Endothelial cell of umbilical vein (primary cell): Measurements from ENCODE around the gene GRM7. TPM values are rescaled to one million over a fixed set of nuclear protein-coding genes. Genes with fewer than 3 reads are reported as not detected.

Experiments used
- BruUV-seq: library from RNA; stranded (reverse); fragments of 400-500 nt; replicated peaks from 2 replicates; lab custom pipeline; 2021; lab: Mats Ljungman, UMichigan
- CTCF ChIA-PET: fragments of 300-600, 350-600 bp; sonication (Branson Sonifier 250); formaldehyde crosslinking; loops from one replicate; lab custom pipeline; 2021; ENCODE audit warnings: antibody characterized with exemption, inconsistent platforms; lab: Charles Lee
- POLR2A ChIA-PET: fragments of 300-600, 350-600 bp; sonication (Branson Sonifier 250); formaldehyde crosslinking; loops from one replicate; lab custom pipeline; 2021; ENCODE audit warnings: antibody characterized with exemption, inconsistent platforms; lab: Charles Lee
- DNase-seq: peaks from one replicate; pipeline ENCODE4 v3.0.0-alpha.2; 2011; ENCODE audit warnings: low read depth, low spot score
- FAIRE-seq: peaks from 2 replicates; lab custom pipeline; 2011; peaks lifted over from hg19 to GRCh38; lab: Jason Lieb, UNC
- H2AFZ ChIP-seq: 2 replicates; pipeline ENCODE4 v1.6.0; 2012; ENCODE audit warnings: low read depth, low read length, control low read depth, inconsistent platforms
- H3K27ac ChIP-seq: 2 replicates; pipeline ENCODE4 v1.5.1; 2011; ENCODE audit warnings: low read depth, mild to moderate bottlenecking, control low read depth, low read length, moderate library complexity; ENCODE audit not compliant: insufficient read depth
- H3K27me3 ChIP-seq, 2 experiments: 2 replicates each; pipeline versions ENCODE4 v1.6.0 to v1.6.1; 2011; ENCODE audit warnings: low read length in 2 of 2, mixed read lengths in 1 of 2; ENCODE audit not compliant: control insufficient read depth in 2 of 2, insufficient read depth in 2 of 2
- H3K36me3 ChIP-seq, 2 experiments: 2 replicates in 1 of 2; 3 replicates in 1 of 2; pipeline ENCODE4 v1.5.1; 2011; ENCODE audit warnings: low read length in 2 of 2, mild to moderate bottlenecking in 1 of 2, moderate library complexity in 1 of 2; ENCODE audit not compliant: control insufficient read depth in 2 of 2, insufficient read depth in 2 of 2; ENCODE audit errors: extremely low read depth in 1 of 2
- H3K4me1 ChIP-seq: 3 replicates; pipeline ENCODE4 v1.5.1; 2011; ENCODE audit warnings: mild to moderate bottlenecking, low read length; ENCODE audit not compliant: control insufficient read depth, insufficient read depth; ENCODE audit errors: extremely low read depth
- H3K4me2 ChIP-seq: 2 replicates; pipeline ENCODE4 v1.6.1; 2011; ENCODE audit warnings: low read length, control low read depth, mixed read lengths; ENCODE audit not compliant: insufficient read depth
- H3K4me3 ChIP-seq, 3 experiments: fragments of 200-600 bp in 1 of 3; sonication (generic), shearing (Covaris generic) in 1 of 3; replicated peaks in 1 of 3; 2 replicates each; pipeline ENCODE4 v1.5.1; 2011 to 2016; ENCODE audit warnings: control low read depth in 3 of 3, low read length in 3 of 3, mild to moderate bottlenecking in 2 of 3, inconsistent platforms in 1 of 3, low read depth in 1 of 3, moderate library complexity in 1 of 3; ENCODE audit not compliant: insufficient read depth in 1 of 3
- H3K79me2 ChIP-seq: 2 replicates; pipeline ENCODE4 v1.6.0; 2012; ENCODE audit warnings: low read length, inconsistent platforms; ENCODE audit not compliant: control insufficient read depth, insufficient read depth
- H3K9ac ChIP-seq: replicated peaks from 2 replicates; pipeline ENCODE3; 2011; ENCODE audit warnings: low read length, control low read depth; ENCODE audit not compliant: insufficient read depth; ENCODE audit errors: extremely low read depth
- H3K9me1 ChIP-seq: replicated peaks from 3 replicates; pipeline ENCODE4 v1.6.0; 2011; ENCODE audit warnings: mild to moderate bottlenecking, low read length; ENCODE audit not compliant: control insufficient read depth, insufficient read depth; ENCODE audit errors: extremely low read depth
- H3K9me3 ChIP-seq: replicated peaks from 2 replicates; pipeline ENCODE4 v1.5.1; 2012; ENCODE audit warnings: low read length, inconsistent platforms; ENCODE audit not compliant: control insufficient read depth, insufficient read depth
- H4K20me1 ChIP-seq: replicated peaks from 2 replicates; pipeline ENCODE3; 2011; ENCODE audit warnings: mild to moderate bottlenecking, low read length; ENCODE audit not compliant: control insufficient read depth, insufficient read depth; ENCODE audit errors: extremely low read depth
- EZH2 ChIP-seq: IDR thresholded peaks from 2 replicates; pipeline ENCODE4 v1.6.1; 2012; ENCODE audit warnings: borderline replicate concordance, low read depth, mild to moderate bottlenecking, moderate library complexity, low read length, inconsistent platforms; ENCODE audit not compliant: severe bottlenecking
- FOS ChIP-seq: IDR thresholded peaks from 2 replicates; pipeline ENCODE4 v1.6.1; 2011; ENCODE audit warnings: mild to moderate bottlenecking, low read length, moderate library complexity, borderline replicate concordance; ENCODE audit not compliant: insufficient read depth
- GATA2 ChIP-seq: IDR thresholded peaks from 2 replicates; pipeline ENCODE4 v1.7.0; 2011; ENCODE audit warnings: low read depth, mild to moderate bottlenecking, moderate library complexity, mixed read lengths, low read length; ENCODE audit not compliant: insufficient read length, insufficient read depth
- JUN ChIP-seq: IDR thresholded peaks from 2 replicates; pipeline ENCODE4 v1.6.1; 2011; ENCODE audit warnings: borderline replicate concordance, low read depth; ENCODE audit not compliant: insufficient read length, insufficient read depth
- MYC ChIP-seq: IDR thresholded peaks from one replicate; pipeline ENCODE4 v1.6.1; 2011; ENCODE audit warnings: mild to moderate bottlenecking, low read depth, low read length
- POLR2A ChIP-seq: IDR thresholded peaks from 2 replicates; pipeline ENCODE4 v1.6.1; 2012; ENCODE audit warnings: low read depth, mild to moderate bottlenecking, control low read depth, low read length
- POLR2AphosphoS5 ChIP-seq: IDR thresholded peaks from 2 replicates; pipeline ENCODE4 v1.6.1; 2012; ENCODE audit warnings: low read depth, mild to moderate bottlenecking, control low read depth, low read length, moderate library complexity; ENCODE audit not compliant: insufficient read depth
- dilution Hi-C: fragments of 300-500 bp; cut with MboI; formaldehyde crosslinking; loops from one replicate; pipeline ENCODE4 v1.15.0; 2019; ENCODE audit warnings: low sequenced_read_pairs; ENCODE audit not compliant: extremely low pct_ligation_motif_present
- intact Hi-C: fragments of 100-400 bp; cut with micrococcal nuclease; formaldehyde crosslinking; loops from one replicate; pipeline ENCODE4 v1.10.0; 2022
- polyA plus RNA-seq, 4 experiments: library from polyadenylated mRNA; depleted of rRNA in 3 of 4; stranded (reverse) in 3 of 4; unstranded in 1 of 4; fragments of >200 nt; gene quantifications; 2 replicates each; pipeline versions ENCODE4 v1.2.1 to v1.2.3, GENCODE V29; 2011 to 2012; ENCODE audit warnings: missing spikeins in 1 of 4
- total RNA-seq: library from RNA; stranded (reverse); gene quantifications from 2 replicates; pipeline ENCODE4 v1.2.3, GENCODE V29; 2021
- TF ChIP-seq, protein P1 (sequence below), 2 donors: IDR thresholded peaks; 1 replicate in 1 of 2; 2 replicates in 1 of 2; pipeline ENCODE4 v1.5.1; 2011; ENCODE audit warnings: low read length in 2 of 2, mild to moderate bottlenecking in 2 of 2, moderate library complexity in 2 of 2, control low read depth in 1 of 2, inconsistent platforms in 1 of 2, low read depth in 1 of 2; ENCODE audit not compliant: insufficient read depth in 1 of 2; ENCODE audit errors: extremely low read depth in 1 of 2
- TF ChIP-seq, protein P2 (sequence below): IDR thresholded peaks from 2 replicates; pipeline ENCODE4 v1.6.1; 2011; ENCODE audit not compliant: insufficient read depth, insufficient read length

GRM7 gene
- total and polyA plus RNA-seq, 2 donors (not counting 3 experiments of a cell fraction or from before 2014, with no cell fraction given): 0.12 TPM; not detected in 1

DNA sequence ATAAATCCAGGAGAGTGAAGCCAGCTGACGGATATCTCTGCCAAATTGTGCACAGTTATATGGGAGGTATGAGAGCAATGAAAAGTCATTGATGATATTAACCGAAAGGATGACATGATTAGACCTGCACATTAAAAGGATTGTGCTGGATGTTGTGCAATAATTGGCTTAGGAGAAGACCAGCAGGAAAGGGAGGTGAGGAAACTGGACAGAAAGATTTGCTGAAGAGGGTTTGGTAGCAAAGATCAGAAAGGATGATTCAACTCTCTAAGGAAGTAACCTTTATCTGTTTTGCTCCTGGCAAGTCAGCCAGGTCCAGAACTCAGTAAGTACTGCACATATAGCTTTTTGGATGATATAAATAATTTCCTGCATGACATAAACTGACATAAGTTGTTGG is 704.7 kb downstream of the GRM7 start:
- ChIA-PET POLR2A (no interaction called here), CTCF (interaction anchor here (0.6 kb wide), 1 partner anchor 206 kb away, joined by 3 read pairs; no protein-coding TSS in a partner anchor)
- H3K4me2 ChIP-seq: no peak overlapping the region
- H2AFZ ChIP-seq: no peak overlapping the region
- no peaks in the 10 kb centered on the region for H3K36me3 ChIP-seq
- no peak overlapping the region for H3K9ac ChIP-seq
- H3K4me3 ChIP-seq: no peak overlapping the region
- TF ChIP-seq FOS: no peak
- no peak for TF ChIP-seq POLR2A
- TF ChIP-seq MYC: no peak
- no peak for TF ChIP-seq EZH2
- TF ChIP-seq JUN: no peak
- TF ChIP-seq POLR2AphosphoS5: no peak
- TF ChIP-seq, protein P1, sequence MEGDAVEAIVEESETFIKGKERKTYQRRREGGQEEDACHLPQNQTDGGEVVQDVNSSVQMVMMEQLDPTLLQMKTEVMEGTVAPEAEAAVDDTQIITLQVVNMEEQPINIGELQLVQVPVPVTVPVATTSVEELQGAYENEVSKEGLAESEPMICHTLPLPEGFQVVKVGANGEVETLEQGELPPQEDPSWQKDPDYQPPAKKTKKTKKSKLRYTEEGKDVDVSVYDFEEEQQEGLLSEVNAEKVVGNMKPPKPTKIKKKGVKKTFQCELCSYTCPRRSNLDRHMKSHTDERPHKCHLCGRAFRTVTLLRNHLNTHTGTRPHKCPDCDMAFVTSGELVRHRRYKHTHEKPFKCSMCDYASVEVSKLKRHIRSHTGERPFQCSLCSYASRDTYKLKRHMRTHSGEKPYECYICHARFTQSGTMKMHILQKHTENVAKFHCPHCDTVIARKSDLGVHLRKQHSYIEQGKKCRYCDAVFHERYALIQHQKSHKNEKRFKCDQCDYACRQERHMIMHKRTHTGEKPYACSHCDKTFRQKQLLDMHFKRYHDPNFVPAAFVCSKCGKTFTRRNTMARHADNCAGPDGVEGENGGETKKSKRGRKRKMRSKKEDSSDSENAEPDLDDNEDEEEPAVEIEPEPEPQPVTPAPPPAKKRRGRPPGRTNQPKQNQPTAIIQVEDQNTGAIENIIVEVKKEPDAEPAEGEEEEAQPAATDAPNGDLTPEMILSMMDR (IDR thresholded peaks at IDR 0.05; ENCODE audit: extremely low read depth in 1 of 2, insufficient read depth in 1 of 2, low read depth in 1 of 2, low read length in 2 of 2): no peak
- TF ChIP-seq, protein P2, sequence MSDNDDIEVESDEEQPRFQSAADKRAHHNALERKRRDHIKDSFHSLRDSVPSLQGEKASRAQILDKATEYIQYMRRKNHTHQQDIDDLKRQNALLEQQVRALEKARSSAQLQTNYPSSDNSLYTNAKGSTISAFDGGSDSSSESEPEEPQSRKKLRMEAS: no peak
- no peak for TF ChIP-seq GATA2
- FAIRE-seq (no peak), DNase-seq (no peak)
- H3K27ac ChIP-seq: no peak overlapping the region
- H3K27me3 ChIP-seq: no peaks in the 10 kb centered on the region
- dilution Hi-C loops (no loop called here), intact Hi-C loops (no loop called here)
- no TSS peak for BruUV-seq
- no peaks in the 10 kb centered on the region for H3K79me2 ChIP-seq
- H3K4me1 ChIP-seq: no peaks in the 10 kb centered on the region
- H3K9me1 ChIP-seq: no peaks in the 10 kb centered on the region
- H4K20me1 ChIP-seq: no peaks in the 10 kb centered on the region
- H3K9me3 ChIP-seq: no peaks in the 10 kb centered on the region
